GM12892 (cell line): ENCODE measurements around the gene RPL37. TPM values are rescaled to one million over a fixed set of nuclear protein-coding genes. Genes with fewer than 3 reads are reported as not detected.
A peak's percentile ranks its signal among the peaks of the same experiment; 100 is the strongest.
"Not testable (repeated sequence)": the region's sequence is repeated elsewhere in the genome, so short reads cannot be mapped to it uniquely, and the experiment has no call there.

Experiments used
- DNase-seq: peaks from one replicate; pipeline ENCODE4 v3.0.0; 2011; ENCODE audit not compliant: insufficient read length
- FAIRE-seq: peaks from 2 replicates; lab custom pipeline; 2011; peaks lifted over from hg19 to GRCh38; lab: Jason Lieb, UNC
- POLR2A ChIP-seq: IDR thresholded peaks from 2 replicates; pipeline ENCODE4 v1.6.1; 2011; ENCODE audit warnings: low read depth, low read length, control low read depth
- POLR2AphosphoS5 ChIP-seq: IDR thresholded peaks from 2 replicates; pipeline ENCODE4 v1.6.1; 2011; ENCODE audit warnings: low read depth, low read length, control low read depth
- TAF1 ChIP-seq: IDR thresholded peaks from 2 replicates; pipeline ENCODE4 v1.6.1; 2011; ENCODE audit warnings: low read depth, mild to moderate bottlenecking, control low read depth, low read length, borderline replicate concordance
- polyA plus RNA-seq: library from polyadenylated mRNA; unstranded; fragments of >200 nt; gene quantifications from one replicate; pipeline ENCODE4 v1.2.1, GENCODE V29; 2012; ENCODE audit warnings: missing spikeins, inconsistent platforms; ENCODE audit not compliant: missing spikeins

RPL37 gene
- 6,465 TPM for polyA plus RNA-seq

- DNase-seq (peak; percentile 80), FAIRE-seq (peak; percentile 89)
- peak; percentile 100 for TF ChIP-seq POLR2AphosphoS5
- peak; percentile 100 for TF ChIP-seq POLR2A
- peak; percentile 99 for TF ChIP-seq TAF1
Measured at GRCh38 chr5:40834849-40835787, at the start of gene RPL37. TSS of gene RPL37 (minus strand) at chr5:40835222. CDS start at chr5:40835185, 37 bp downstream.

- DNase-seq, FAIRE-seq: not testable (repeated sequence)
Measured at GRCh38 chr5:40883051-40883450, 48.0 kb upstream of the RPL37 start.

- DNase-seq (no peak), FAIRE-seq (no peak)
- TF ChIP-seq TAF1 (no peak), POLR2A (no peak), POLR2AphosphoS5 (no peak)
Measured at GRCh38 chr5:40882291-40882690, 47.3 kb upstream of the RPL37 start.

- TF ChIP-seq POLR2AphosphoS5: no peak
- no peak for TF ChIP-seq POLR2A
- TF ChIP-seq TAF1: no peak
- DNase-seq (no peak), FAIRE-seq (no peak)
Measured at GRCh38 chr5:40879163-40879942, 44.3 kb upstream of the RPL37 start.

- DNase-seq: no peak
- TF ChIP-seq TAF1 (no peak), POLR2AphosphoS5 (no peak), POLR2A (no peak)
- FAIRE-seq: no peak
Measured at GRCh38 chr5:40877371-40877988, 42.5 kb upstream of the RPL37 start.

- no peak for TF ChIP-seq TAF1
- TF ChIP-seq POLR2A: no peak
- TF ChIP-seq POLR2AphosphoS5: no peak
- DNase-seq (no peak), FAIRE-seq (no peak)
Measured at GRCh38 chr5:40875958-40876357, 40.9 kb upstream of the RPL37 start.

GRCh38 chr5:40873286-40873880 lies 38.4 kb upstream of the RPL37 start:
- FAIRE-seq (no peak), DNase-seq (no peak)
- no peak for TF ChIP-seq POLR2AphosphoS5
- TF ChIP-seq POLR2A: no peak
- TF ChIP-seq TAF1: no peak

- FAIRE-seq, DNase-seq: not testable (repeated sequence)
Measured at GRCh38 chr5:40872253-40872652, 37.2 kb upstream of the RPL37 start.

GRCh38 chr5:40871177-40871576 lies 36.2 kb upstream of the RPL37 start:
- FAIRE-seq: no peak
- no peak for DNase-seq
- TF ChIP-seq TAF1: no peak
- TF ChIP-seq POLR2AphosphoS5: no peak
- no peak for TF ChIP-seq POLR2A

- TF ChIP-seq POLR2A: no peak
- no peak for TF ChIP-seq POLR2AphosphoS5
- no peak for TF ChIP-seq TAF1
- DNase-seq (no peak), FAIRE-seq (no peak)
Measured at GRCh38 chr5:40869384-40869783, 34.4 kb upstream of the RPL37 start.

- TF ChIP-seq TAF1 (no peak), POLR2A (no peak), POLR2AphosphoS5 (no peak)
- DNase-seq (no peak), FAIRE-seq (no peak)
Measured at GRCh38 chr5:40866844-40867243, 31.8 kb upstream of the RPL37 start.

GRCh38 chr5:40865004-40865403 lies 30.0 kb upstream of the RPL37 start:
- DNase-seq, FAIRE-seq: not testable (repeated sequence)
